Esophagus squamous epithelium (tissue), 4 donors: ENCODE data around the gene TMEM218.

Source experiments
- POLR2A ChIP-seq, 4 donors: fragments of 450-650 bp; IDR thresholded peaks; one replicate each; pipeline ENCODE4 v1.6.1; 2017; ENCODE audit warnings: antibody characterized with exemption in 4 of 4, mild to moderate bottlenecking in 4 of 4, moderate library complexity in 3 of 4
- TF ChIP-seq, protein P1 (sequence below), 6 experiments: fragments of 450-650 bp in 4 of 6; fragments of 200-600 bp in 2 of 6; sonication (generic) in 2 of 6; IDR thresholded peaks; one replicate each; pipeline ENCODE4 v1.5.1; 2016 to 2019; ENCODE audit warnings: antibody characterized with exemption in 6 of 6, mild to moderate bottlenecking in 4 of 6, moderate library complexity in 4 of 6

DNA sequence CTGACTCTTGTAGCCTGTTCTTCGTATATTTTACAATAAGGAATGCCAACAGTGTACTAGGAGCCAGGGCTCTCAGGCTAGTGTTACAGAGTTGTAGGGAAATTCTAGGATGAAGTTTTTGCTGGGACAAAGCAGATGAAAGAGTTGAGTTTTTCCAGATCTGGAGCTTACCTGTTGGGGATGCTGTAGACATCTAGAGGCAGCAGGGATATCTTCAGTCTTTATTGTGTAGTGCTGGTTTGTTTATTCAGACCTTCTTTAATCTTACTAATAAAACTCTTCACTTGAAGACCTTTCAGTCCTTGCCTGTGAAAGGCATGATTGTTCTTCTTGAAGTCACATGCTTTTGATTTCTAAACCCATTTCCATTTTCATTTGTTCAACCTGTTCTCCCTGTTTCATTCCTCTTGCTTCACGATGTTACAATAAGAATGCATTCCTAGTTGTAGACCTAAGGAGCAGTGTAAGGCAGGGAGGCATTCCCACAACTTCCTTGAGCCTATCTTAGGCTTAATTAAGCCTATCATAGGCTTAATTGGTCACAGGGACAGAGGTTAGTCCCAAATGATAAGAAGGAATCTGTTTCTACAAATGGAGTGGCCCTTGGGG, 56.2 kb downstream of the TMEM218 start:
- no peak for TF ChIP-seq POLR2A (IDR thresholded peaks at IDR 0.05)
- TF ChIP-seq, protein P1, sequence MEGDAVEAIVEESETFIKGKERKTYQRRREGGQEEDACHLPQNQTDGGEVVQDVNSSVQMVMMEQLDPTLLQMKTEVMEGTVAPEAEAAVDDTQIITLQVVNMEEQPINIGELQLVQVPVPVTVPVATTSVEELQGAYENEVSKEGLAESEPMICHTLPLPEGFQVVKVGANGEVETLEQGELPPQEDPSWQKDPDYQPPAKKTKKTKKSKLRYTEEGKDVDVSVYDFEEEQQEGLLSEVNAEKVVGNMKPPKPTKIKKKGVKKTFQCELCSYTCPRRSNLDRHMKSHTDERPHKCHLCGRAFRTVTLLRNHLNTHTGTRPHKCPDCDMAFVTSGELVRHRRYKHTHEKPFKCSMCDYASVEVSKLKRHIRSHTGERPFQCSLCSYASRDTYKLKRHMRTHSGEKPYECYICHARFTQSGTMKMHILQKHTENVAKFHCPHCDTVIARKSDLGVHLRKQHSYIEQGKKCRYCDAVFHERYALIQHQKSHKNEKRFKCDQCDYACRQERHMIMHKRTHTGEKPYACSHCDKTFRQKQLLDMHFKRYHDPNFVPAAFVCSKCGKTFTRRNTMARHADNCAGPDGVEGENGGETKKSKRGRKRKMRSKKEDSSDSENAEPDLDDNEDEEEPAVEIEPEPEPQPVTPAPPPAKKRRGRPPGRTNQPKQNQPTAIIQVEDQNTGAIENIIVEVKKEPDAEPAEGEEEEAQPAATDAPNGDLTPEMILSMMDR (IDR thresholded peaks at IDR 0.05) = no peak
